ENCODE measurements around the gene WDR11.

Gene WDR11

DNA sequence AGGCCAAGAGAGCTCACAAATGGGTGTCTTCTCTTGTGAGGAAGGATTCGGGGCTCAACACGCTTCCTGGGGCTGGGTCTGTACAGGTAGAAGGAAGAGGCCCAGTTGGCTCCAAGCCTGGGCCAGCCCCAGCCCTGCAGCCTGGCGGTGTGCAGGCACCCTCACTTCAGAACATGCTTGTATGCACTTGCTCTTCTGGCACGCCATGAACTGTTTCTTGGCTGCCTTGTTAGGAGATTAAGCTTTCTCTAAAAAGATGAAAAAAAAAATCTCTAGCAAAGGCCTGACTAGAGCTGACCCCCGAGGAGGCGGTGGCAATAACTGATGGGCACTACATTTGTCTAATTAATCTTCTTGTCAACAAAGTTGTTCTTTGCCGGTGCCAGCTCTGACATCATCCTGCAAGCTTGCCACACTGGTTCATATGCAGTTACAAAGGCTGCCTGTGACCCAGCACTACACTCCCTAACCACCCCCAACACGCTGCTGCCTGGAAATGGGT is 94.7 kb downstream of the WDR11 start:
- DNase-seq (ENCODE audit: low read depth in 3 of 3): no peak

DNA sequence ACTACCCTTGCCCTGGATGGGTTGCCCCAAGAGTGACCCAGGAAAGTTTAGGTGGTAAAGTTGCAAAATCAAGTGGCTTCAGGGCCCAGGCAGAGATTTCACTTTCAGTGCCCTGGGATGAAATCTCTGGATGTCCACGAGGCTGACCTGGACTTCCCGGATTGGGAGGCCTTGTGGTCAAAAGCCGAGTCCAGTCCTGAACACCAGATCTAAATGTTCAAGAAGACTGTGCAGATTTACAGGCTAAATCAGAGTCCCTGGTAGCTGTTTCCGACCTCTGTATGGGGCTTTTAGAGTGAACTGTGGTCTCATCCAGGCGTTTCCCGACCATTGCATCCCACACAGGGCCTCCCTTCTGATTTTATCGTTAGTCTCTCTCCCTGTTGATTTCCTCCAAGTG is 95.3 kb downstream of the WDR11 start:
- no peak for DNase-seq (ENCODE audit: low read depth in 3 of 3)

DNA sequence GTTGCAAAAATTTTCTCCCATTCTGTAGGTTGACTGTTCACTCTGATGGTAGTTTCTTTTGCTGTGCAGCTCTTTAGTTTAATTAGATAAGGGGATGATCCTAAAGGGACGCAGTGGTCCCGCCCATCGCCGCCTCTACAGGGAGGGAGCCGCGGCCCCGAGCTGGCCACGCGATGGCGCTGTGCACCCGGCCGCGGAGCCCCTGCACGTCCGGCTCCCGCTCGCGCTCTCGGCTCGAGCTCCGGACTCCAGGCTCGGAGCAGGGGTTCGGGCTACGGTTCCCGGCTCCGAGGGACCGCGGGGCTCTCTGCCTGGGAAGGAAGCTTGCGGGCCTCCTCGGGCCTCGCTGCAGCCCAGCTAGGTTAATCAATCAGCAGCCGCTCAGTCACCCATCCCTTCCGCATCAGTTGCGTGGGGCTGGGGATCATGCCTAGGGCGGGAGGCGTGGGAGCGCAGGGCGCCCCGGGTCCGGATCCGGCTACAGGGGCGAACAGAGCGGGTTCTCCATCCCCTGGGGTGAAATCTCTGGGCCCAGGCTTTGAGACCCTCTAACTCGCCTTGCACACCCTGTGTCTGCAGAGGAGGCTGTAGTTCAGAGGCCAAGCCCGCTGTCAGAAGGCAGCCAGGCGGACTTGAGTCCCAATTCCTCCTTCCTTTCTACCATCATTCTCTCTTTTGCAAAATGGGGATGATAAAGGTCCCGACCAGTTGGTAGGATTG is 97.9 kb downstream of the WDR11 start:
- peak; percentile 34 to 60 (median 51) for DNase-seq (ENCODE audit: low read depth in 3 of 3)

DNA sequence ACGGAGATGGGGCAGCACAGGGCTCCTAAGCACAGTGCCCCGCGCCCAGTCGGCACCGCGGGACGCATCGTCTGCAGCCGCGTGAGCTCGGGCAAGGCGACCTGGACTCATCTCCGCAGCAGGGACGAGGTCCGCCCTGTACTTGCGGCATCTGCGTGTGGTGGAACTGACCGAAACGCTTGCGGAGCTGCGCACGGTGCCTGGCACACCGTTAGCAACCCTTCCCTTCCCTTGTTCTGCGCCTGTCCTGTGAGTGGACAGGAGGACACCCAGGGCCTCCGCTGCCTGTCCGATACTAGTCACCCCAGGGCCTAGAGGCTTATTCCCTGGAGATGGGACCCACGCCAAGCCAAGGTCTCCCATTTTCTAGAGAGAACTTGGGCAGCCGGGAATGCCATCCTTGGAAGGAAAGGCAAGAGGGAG is 98.5 kb downstream of the WDR11 start:
- no peak for DNase-seq (ENCODE audit: low read depth in 3 of 3)

DNA sequence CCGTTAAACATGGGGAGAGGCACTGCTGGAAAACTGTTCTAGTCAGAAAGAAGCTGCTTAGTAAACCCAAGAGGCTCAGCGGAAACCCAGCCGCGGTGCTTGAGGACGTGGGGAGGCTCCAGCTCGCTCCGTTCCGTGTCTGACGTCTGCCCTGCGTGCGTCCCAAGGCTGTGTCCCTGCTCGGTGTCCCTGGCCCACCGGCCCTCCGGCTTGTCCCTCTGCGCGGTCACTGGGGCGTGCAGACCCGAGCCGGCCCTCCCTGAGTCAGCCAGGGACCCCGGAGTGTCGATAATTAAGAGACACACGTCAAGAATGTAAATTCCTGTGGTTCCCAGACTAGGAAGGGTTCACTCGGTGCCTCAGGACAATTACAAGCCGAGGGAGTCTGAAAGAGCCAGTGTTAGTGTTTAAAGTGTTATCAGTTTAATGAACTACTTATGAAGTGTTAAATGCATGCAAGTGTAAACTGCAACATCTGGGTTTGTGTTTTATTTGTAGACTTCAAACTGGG is 98.9 kb downstream of the WDR11 start:
- DNase-seq (ENCODE audit: low read depth in 3 of 3): no peak

DNA sequence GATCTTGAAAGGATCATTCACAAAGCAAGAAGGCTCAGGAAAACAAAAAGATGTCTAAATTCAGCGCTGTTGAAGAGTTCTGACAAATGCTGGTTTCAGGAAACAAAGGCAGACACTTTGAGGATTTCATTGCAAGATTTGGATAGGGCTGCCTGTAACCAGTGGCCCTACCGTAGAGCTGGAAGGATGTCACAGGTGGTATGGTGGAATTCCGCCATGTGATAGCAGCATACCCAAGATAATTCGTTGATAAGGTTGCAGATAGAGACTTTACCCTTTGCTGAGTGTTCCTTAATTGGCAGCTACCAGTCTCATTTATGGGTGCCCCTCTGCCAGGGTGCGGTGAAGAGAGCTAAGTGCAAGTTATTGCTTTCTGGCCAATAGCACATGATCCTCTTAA is 100.1 kb downstream of the WDR11 start:
- no peak for DNase-seq (ENCODE audit: low read depth in 3 of 3)

DNA sequence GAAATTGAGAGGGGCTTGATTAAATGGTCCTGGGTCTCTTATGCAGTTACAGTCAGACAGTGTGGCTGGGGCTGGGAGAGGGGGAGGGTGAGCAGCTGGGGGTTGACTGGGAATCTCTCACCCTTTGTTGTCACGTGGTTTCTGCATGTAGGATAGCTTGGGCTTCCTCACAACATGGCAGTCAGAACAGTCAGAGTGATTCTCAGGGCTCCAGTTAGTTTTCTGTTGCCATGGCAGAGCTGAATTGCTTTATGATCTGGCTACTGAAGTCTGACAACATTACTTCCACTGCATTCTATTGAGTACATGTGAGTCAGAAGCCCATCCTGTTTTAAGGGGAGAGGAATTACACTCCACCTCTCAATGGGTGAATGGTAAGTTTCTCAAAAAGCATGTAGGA is 102.7 kb downstream of the WDR11 start:
- DNase-seq (ENCODE audit: low read depth in 3 of 3): no peak
